Measurements from ENCODE around the gene OR1S2.

DNA sequence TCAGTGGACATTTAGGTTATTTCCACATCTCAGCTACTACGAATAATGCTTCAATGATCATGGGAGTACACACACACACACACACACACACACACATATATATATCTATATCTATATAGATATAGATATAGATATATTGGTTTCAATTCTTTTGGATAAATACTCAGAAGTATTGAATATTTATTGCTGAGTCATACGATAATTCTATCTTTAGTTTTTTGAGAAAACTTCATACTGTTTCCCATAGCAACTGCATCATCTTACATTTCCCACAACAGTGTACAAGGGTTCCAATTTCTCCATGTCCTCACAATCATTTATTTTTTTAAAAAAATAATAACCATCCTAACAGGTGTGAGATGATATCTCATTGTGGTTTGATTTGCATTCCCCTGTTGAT, 8.0 kb downstream of the OR1S2 start:
- TF ChIP-seq CTCF (conservative IDR thresholded peaks at IDR 0.05; ENCODE audit: low read depth, low read length) (no peak), EZH2 (IDR thresholded peaks at IDR 0.05; ENCODE audit: borderline replicate concordance, low read depth, low read length, poor library complexity, severe bottlenecking) (no peak)
